SU-DHL-6 (cell line): ENCODE data around the gene FABP7.

ENCODE experiments used
- H2AFZ ChIP-seq: fragments of 200-600 bp; sonication (generic); 2 replicates; pipeline ENCODE4 v1.6.1; 2014; ENCODE audit warnings: low read depth, mild to moderate bottlenecking, moderate library complexity, mixed read lengths, antibody characterized with exemption, low read length; ENCODE audit not compliant: severe bottlenecking
- H3F3A ChIP-seq: fragments of 200-600 bp; shearing (Covaris generic); 2 replicates; pipeline ENCODE4 v1.6.0; 2016; ENCODE audit warnings: antibody characterized with exemption, mild to moderate bottlenecking; ENCODE audit not compliant: insufficient read depth
- H3K27ac ChIP-seq: fragments of 200-600 bp; sonication (generic); 2 replicates; pipeline ENCODE4 v1.5.1; 2016; ENCODE audit warnings: low read depth, mild to moderate bottlenecking, low read length, moderate library complexity, mixed read lengths
- H3K27me3 ChIP-seq: fragments of 200-600 bp; sonication (generic), shearing (Covaris generic); 2 replicates; pipeline ENCODE4 v1.6.0; 2014; ENCODE audit warnings: mild to moderate bottlenecking, low read length
- H3K36me3 ChIP-seq: fragments of 200-600 bp; sonication (generic); 2 replicates; pipeline ENCODE4 v1.6.1; 2014; ENCODE audit warnings: mild to moderate bottlenecking, low read length, mixed read lengths
- H3K4me2 ChIP-seq: fragments of 300-600, 200-600 bp; shearing (Covaris generic), sonication (generic); 2 replicates; pipeline ENCODE4 v1.6.0; 2014; ENCODE audit warnings: low read length, low read depth, mild to moderate bottlenecking; ENCODE audit not compliant: poor library complexity, severe bottlenecking
- H3K4me3 ChIP-seq: fragments of 200-600 bp; sonication (generic); 2 replicates; pipeline ENCODE4 v1.5.1; 2014; ENCODE audit warnings: antibody characterized with exemption, low read length, mild to moderate bottlenecking, mixed read lengths; ENCODE audit not compliant: insufficient read depth, poor library complexity, severe bottlenecking
- H3K79me2 ChIP-seq: fragments of 200-600 bp; sonication (generic); 2 replicates; pipeline ENCODE4 v1.6.1; 2014; ENCODE audit warnings: mild to moderate bottlenecking, low read length, moderate library complexity; ENCODE audit not compliant: insufficient read depth
- H3K9ac ChIP-seq: fragments of 200-600 bp; sonication (generic); 2 replicates; pipeline ENCODE4 v1.7.0; 2014; ENCODE audit warnings: mild to moderate bottlenecking, low read length
- H3K9me2 ChIP-seq: fragments of 200-600 bp; sonication (generic); replicated peaks from 2 replicates; pipeline ENCODE4 v1.6.1; 2014; ENCODE audit warnings: low read length; ENCODE audit not compliant: insufficient read depth
- H3K9me3 ChIP-seq: fragments of 200-600 bp; sonication (generic); 2 replicates; pipeline ENCODE4 v1.6.1; 2014; ENCODE audit warnings: low read length, mixed read lengths; ENCODE audit not compliant: insufficient read depth
- H4K20me1 ChIP-seq: fragments of 200-600 bp; sonication (generic); 2 replicates; pipeline ENCODE4 v1.6.1; 2014; ENCODE audit warnings: low read depth, mild to moderate bottlenecking, antibody characterized with exemption, low read length, moderate library complexity, mixed read lengths
- CTCF ChIP-seq: fragments of 200-600 bp; sonication (generic); IDR thresholded peaks from one replicate; pipeline ENCODE4 v1.5.1; 2017; ENCODE audit warnings: antibody characterized with exemption, mild to moderate bottlenecking, low read length, moderate library complexity; ENCODE audit not compliant: insufficient read depth, poor library complexity, severe bottlenecking
- EZH2phosphoT487 ChIP-seq: fragments of 200-600 bp; sonication (generic), shearing (Covaris generic); conservative IDR thresholded peaks from 2 replicates; pipeline ENCODE4 v1.6.1; 2018; ENCODE audit warnings: mild to moderate bottlenecking, antibody characterized with exemption, low read length, moderate library complexity, mixed read lengths

Gene FABP7

GRCh38 chr6:122833021-122833491, 53.5 kb downstream of the FABP7 start:
- Histone ChIP-seq H3K9me2 (no peaks in the 10 kb centered on the region), H3K79me2 (no peaks in the 10 kb centered on the region), H3K27me3 (no peaks in the 10 kb centered on the region; the same call in 1 of the 2 replicates), H3K36me3 (no peaks in the 10 kb centered on the region), H3K9me3 (no peaks in the 10 kb centered on the region), H3F3A (no peaks in the 10 kb centered on the region), H3K9ac (no peak overlapping the region), H2AFZ (no peak overlapping the region), H4K20me1 (no peaks in the 10 kb centered on the region), H3K27ac (no peak overlapping the region), H3K4me2 (no peak overlapping the region), H3K4me3 (no peak overlapping the region)
- TF ChIP-seq CTCF (no peak), EZH2phosphoT487 (no peak)
